ENCODE measurements around the gene ZC3H12A. TPM values are rescaled to one million over a fixed set of nuclear protein-coding genes. Genes with fewer than 3 reads are reported as not detected.

The ZC3H12A gene
- total RNA-seq, 4 donors from 2014 or later: 7.3 to 14.4 (median 10.6) TPM

DNA sequence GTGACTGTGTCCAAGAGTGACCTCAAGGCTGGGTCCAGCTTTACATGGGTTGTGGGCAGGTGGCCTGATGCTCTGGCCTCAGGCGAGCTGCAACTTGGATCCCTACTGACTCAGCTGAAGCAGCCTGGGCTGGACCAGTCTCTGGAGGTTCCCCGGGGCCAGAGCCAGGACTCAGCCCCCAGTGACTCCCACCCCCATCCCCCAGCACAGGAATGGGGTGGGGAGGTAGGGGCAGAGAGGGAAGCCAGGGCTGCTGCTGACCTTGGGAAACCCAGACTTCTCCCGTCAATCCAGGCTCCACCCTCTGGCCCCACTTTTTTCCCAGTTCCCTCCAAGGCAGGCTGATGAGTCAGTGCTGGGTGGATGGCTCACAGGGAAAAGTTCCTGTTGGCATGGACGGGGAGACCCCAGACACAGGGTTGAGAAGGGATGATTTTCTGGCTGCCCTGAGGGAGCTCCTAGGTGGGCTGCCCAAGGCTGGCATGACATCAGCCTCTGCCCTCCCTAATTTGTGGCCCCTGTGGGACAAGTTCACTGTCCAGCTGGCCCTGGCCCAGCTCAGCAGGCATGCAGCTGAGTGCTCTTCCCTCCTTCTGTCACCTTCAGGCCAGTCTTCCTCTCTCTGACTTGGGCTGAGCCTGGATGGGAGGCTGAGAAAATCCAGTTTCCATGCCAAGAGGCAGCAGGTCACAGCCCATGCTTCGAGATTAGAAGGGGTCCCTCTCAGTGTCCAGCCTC is 2.2 kb downstream of the ZC3H12A start:
- peak overlapping the region; percentile 88 to 96 (median 94) for H3K27ac ChIP-seq
- peaks cover 0 to 38% of the 10 kb centered on the region in 2 donors for H3K36me3 ChIP-seq
- H3K9me3 ChIP-seq: no peaks in the 10 kb centered on the region
- H3K4me3 ChIP-seq: peak overlapping the region; percentile 65 to 80
- 0% methylated on average over 1 of the region's 5 CpGs; no CpG with 5 or more reads in 1 of the 2 donors for WGBS, 2 donors (ENCODE audit: low coverage in 1 of 2)
- ATAC-seq: peak; percentile 52
- no peaks in the 10 kb centered on the region for H3K27me3 ChIP-seq
- H3K4me1 ChIP-seq: peaks cover 0 to 90% (median 64%) of the 10 kb centered on the region in 3 donors
- TF ChIP-seq POLR2AphosphoS5 (IDR thresholded peaks at IDR 0.05) (peak; percentile 66), POLR2A (IDR thresholded peaks at IDR 0.05) (no peak)

DNA sequence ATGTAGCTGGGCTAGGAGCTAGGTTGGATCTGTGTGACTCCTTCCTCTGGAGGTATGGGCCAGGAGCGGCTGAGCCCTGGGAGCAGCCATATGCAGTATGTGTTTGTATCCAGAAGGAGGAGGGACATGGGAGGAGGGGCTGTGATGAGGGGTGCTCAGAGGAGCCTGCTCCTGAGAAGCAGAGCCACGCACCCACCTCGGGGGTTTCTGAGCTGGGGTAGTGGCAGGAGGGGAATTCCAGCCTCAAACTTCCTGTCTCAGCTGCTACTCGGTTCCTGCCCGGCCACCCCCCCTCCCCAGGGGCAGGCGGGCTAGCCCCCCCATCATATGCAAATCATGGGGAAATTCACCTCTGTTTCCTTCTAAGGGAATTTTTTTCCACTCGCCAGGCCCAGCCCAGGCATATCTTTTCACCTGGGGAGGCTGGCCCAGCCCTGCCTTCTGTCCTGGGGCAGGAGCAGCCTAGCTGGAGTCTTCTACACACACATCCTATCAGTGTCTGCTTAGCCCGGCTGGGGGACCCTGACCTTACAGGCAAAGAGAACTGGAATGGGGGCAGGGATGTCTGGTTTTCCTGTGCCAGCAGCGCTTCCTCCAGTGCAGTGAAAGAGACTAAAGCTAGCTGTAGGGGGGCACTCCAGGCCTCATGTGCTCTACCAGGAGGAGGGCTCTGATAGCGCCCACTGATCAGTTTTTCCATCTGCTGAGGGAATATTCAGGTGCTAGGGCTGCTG is 3.0 kb downstream of the ZC3H12A start:
- no peak for ATAC-seq
- peak overlapping the region; percentile 88 to 96 (median 94) for H3K27ac ChIP-seq
- whole genome bisulfite sequencing, 2 donors (ENCODE audit: low coverage in 1 of 2): 0 to 20% methylated on average over 1 of the region's 10 CpGs
- no peaks in the 10 kb centered on the region for H3K27me3 ChIP-seq
- peaks cover 0 to 83% (median 58%) of the 10 kb centered on the region in 3 donors for H3K4me1 ChIP-seq
- TF ChIP-seq POLR2AphosphoS5 (IDR thresholded peaks at IDR 0.05) (peak; percentile 8), POLR2A (IDR thresholded peaks at IDR 0.05) (no peak)
- H3K4me3 ChIP-seq: peak overlapping the region; percentile 65 to 80
- no peaks in the 10 kb centered on the region for H3K9me3 ChIP-seq
- H3K36me3 ChIP-seq: peaks cover 0 to 46% of the 10 kb centered on the region in 2 donors

DNA sequence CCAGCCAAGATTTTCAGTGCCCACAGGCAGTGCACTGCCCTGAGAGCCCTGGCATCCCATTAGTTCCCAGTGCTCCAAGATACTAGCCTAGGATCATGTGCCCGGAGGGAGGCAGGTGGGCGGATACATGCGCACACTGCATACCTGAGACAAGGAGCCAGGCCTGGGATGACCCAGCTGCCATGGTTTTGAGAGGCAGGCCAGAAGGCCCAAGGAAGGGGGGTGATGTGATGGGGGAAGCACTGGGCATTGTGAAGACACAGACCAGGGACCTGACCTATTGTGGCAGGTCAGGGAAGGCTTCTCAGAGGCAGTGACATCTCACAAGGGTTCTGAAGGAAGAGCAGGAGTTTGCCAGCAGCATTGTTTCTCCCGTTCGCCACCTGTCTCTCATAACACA is 3.6 kb downstream of the ZC3H12A start:
- Histone ChIP-seq H3K4me3 (peak overlapping the region in 1 of 2 donors; percentile 80), H3K27me3 (no peaks in the 10 kb centered on the region), H3K9me3 (no peaks in the 10 kb centered on the region), H3K4me1 (peaks cover 0 to 77% (median 54%) of the 10 kb centered on the region in 3 donors), H3K27ac (peak overlapping the region; percentile 88 to 96 (median 94)), H3K36me3 (peaks cover 0 to 52% of the 10 kb centered on the region in 2 donors)
- TF ChIP-seq POLR2A (IDR thresholded peaks at IDR 0.05) (no peak), EP300 (IDR thresholded peaks at IDR 0.05) (no peak), POLR2AphosphoS5 (IDR thresholded peaks at IDR 0.05) (no peak)
- TF ChIP-seq, protein P1, sequence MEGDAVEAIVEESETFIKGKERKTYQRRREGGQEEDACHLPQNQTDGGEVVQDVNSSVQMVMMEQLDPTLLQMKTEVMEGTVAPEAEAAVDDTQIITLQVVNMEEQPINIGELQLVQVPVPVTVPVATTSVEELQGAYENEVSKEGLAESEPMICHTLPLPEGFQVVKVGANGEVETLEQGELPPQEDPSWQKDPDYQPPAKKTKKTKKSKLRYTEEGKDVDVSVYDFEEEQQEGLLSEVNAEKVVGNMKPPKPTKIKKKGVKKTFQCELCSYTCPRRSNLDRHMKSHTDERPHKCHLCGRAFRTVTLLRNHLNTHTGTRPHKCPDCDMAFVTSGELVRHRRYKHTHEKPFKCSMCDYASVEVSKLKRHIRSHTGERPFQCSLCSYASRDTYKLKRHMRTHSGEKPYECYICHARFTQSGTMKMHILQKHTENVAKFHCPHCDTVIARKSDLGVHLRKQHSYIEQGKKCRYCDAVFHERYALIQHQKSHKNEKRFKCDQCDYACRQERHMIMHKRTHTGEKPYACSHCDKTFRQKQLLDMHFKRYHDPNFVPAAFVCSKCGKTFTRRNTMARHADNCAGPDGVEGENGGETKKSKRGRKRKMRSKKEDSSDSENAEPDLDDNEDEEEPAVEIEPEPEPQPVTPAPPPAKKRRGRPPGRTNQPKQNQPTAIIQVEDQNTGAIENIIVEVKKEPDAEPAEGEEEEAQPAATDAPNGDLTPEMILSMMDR (IDR thresholded peaks at IDR 0.05): no peak
- ATAC-seq: no peak
- WGBS, 2 donors (ENCODE audit: low coverage in 1 of 2): 90 to 94% methylated on average over 2 of the region's 5 CpGs

DNA sequence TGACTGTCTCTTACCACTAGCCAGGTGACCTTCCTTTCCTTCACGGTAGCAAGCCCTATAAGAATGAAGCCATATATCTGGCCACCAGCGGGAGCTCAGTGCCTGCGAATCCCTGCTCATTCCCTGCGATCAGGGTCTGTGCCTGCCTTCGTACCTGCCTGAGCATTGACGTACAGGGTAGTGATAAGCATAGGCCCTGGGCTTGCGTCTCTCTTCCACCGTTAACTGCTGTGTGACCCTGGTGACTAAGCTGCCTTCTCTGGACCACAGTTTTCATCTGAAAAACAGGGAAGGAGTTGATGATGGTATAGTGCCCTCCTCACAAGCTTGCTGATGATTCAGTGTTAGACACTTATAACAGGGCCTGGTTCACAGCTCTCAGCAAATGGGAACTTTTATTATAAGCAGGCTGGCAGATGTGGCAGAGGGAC is 4.1 kb downstream of the ZC3H12A start:
- TF ChIP-seq POLR2AphosphoS5 (IDR thresholded peaks at IDR 0.05) (no peak), POLR2A (IDR thresholded peaks at IDR 0.05) (no peak), EP300 (IDR thresholded peaks at IDR 0.05) (no peak)
- TF ChIP-seq, protein P1 (IDR thresholded peaks at IDR 0.05): no peak
- peak overlapping the region in 3 of 4 donors; percentile 93 to 96 (median 96) for H3K27ac ChIP-seq
- peaks cover 0 to 72% (median 53%) of the 10 kb centered on the region in 3 donors for H3K4me1 ChIP-seq
- peak overlapping the region in 1 of 2 donors; percentile 80 for H3K4me3 ChIP-seq
- 89% methylated on average over 8 of the region's 8 CpGs; no CpG with 5 or more reads in 1 of the 2 donors for WGBS, 2 donors (ENCODE audit: low coverage in 1 of 2)
- peaks cover 0 to 57% of the 10 kb centered on the region in 2 donors for H3K36me3 ChIP-seq
- H3K27me3 ChIP-seq: no peaks in the 10 kb centered on the region
- no peaks in the 10 kb centered on the region for H3K9me3 ChIP-seq
- ATAC-seq: no peak

DNA sequence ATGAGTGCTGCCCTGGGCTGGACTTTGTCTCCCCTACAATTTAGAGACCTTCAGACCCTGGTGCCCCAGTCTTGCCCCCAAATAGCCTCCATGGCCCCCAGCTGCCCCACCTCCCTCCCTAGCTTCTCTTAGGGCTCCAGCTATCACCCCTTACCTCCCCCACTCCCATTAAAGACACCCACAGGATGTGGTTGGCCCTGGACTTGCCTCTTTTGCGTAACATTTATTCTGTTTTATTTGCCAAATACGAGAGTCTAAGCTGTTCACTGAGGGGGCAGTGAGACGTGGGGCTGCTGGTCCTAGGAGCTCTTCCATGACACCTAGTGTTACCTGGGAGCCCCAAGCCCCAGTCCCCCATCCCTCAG is 4.5 kb downstream of the ZC3H12A start:
- no peaks in the 10 kb centered on the region for H3K27me3 ChIP-seq
- peaks cover 0 to 70% (median 49%) of the 10 kb centered on the region in 3 donors for H3K4me1 ChIP-seq
- TF ChIP-seq, protein P1 (IDR thresholded peaks at IDR 0.05): no peak
- TF ChIP-seq POLR2AphosphoS5 (IDR thresholded peaks at IDR 0.05) (no peak), EP300 (IDR thresholded peaks at IDR 0.05) (no peak), POLR2A (IDR thresholded peaks at IDR 0.05) (no peak)
- peaks cover 0 to 61% of the 10 kb centered on the region in 2 donors for H3K36me3 ChIP-seq
- no peak for ATAC-seq
- no peaks in the 10 kb centered on the region for H3K9me3 ChIP-seq
- peak overlapping the region in 1 of 2 donors; percentile 80 for H3K4me3 ChIP-seq
- 19% methylated on average over 3 of the region's 3 CpGs; no CpG with 5 or more reads in 1 of the 2 donors for WGBS, 2 donors (ENCODE audit: low coverage in 1 of 2)
- peak overlapping the region; percentile 19 to 96 (median 94) for H3K27ac ChIP-seq

All from gastroesophageal sphincter (tissue), 4 donors.